PC-9 (cell line): ENCODE measurements around the gene MBNL2. TPM values are rescaled to one million over a fixed set of nuclear protein-coding genes. Genes with fewer than 3 reads are reported as not detected.

ENCODE experiments used
- BruUV-seq: library from RNA; stranded (reverse); fragments of 400-500 nt; replicated peaks from 2 replicates; lab custom pipeline; 2021; lab: Mats Ljungman, UMichigan
- CTCF ChIA-PET: fragments of 300-600 bp; sonication (Branson Sonifier 250); formaldehyde crosslinking; loops from one replicate; lab custom pipeline; 2022; ENCODE audit warnings: antibody characterized with exemption; lab: Charles Lee
- POLR2A ChIA-PET: fragments of 300-600 bp; sonication (Branson Sonifier 250); formaldehyde crosslinking; loops from one replicate; lab custom pipeline; 2022; ENCODE audit warnings: antibody characterized with exemption; ENCODE audit not compliant: unreplicated experiment; lab: Charles Lee
- DNase-seq, 2 experiments: peaks; one replicate each; pipeline versions ENCODE4 v3.0.0 to v3.0.0-alpha.2; 2015 to 2022; ENCODE audit warnings: mixed read lengths in 1 of 2
- H2AFZ ChIP-seq: fragments of 200-600 bp; sonication (generic); 2 replicates; pipeline ENCODE4 v1.8.1; 2017; ENCODE audit warnings: antibody characterized with exemption
- H3F3A ChIP-seq: fragments of 200-600 bp; sonication (generic); 2 replicates; pipeline ENCODE4 v1.8.1; 2017; ENCODE audit warnings: antibody characterized with exemption, mild to moderate bottlenecking, low read depth; ENCODE audit not compliant: insufficient read depth
- H3K27ac ChIP-seq: fragments of 200-600 bp; sonication (generic); 2 replicates; pipeline ENCODE4 v1.6.1; 2016; ENCODE audit warnings: mixed run types
- H3K27me3 ChIP-seq: fragments of 200-600 bp; sonication (generic); 2 replicates; pipeline ENCODE4 v1.6.1; 2016; ENCODE audit warnings: low read depth, mixed run types; ENCODE audit not compliant: insufficient read depth
- H3K36me3 ChIP-seq: fragments of 200-600 bp; sonication (generic); 2 replicates; pipeline ENCODE4 v1.6.1; 2016; ENCODE audit warnings: low read depth, mixed run types
- H3K4me1 ChIP-seq: fragments of 200-600 bp; sonication (generic); replicated peaks from 2 replicates; pipeline ENCODE4 v1.6.1; 2016; ENCODE audit warnings: mixed run types; ENCODE audit not compliant: insufficient read depth
- H3K4me2 ChIP-seq: fragments of 200-600 bp; sonication (generic); 2 replicates; pipeline ENCODE4 v1.6.1; 2017; ENCODE audit warnings: mixed run types
- H3K4me3 ChIP-seq: fragments of 200-600 bp; sonication (generic); 2 replicates; pipeline ENCODE4 v1.6.1; 2016; ENCODE audit warnings: mixed run types
- H3K79me2 ChIP-seq: fragments of 200-600 bp; sonication (generic); 2 replicates; pipeline ENCODE4 v1.6.1; 2017; ENCODE audit warnings: low read depth, mixed run types
- H3K9me2 ChIP-seq: fragments of 200-600 bp; sonication (generic); 2 replicates; pipeline ENCODE4 v1.8.1; 2017; ENCODE audit warnings: mild to moderate bottlenecking; ENCODE audit not compliant: insufficient read depth
- H3K9me3 ChIP-seq: fragments of 200-600 bp; sonication (generic); 2 replicates; pipeline ENCODE4 v1.8.1; 2016; ENCODE audit warnings: low read depth; ENCODE audit not compliant: insufficient read depth
- H4K20me1 ChIP-seq: fragments of 200-600 bp; sonication (generic); 2 replicates; pipeline ENCODE4 v1.8.1; 2017; ENCODE audit not compliant: insufficient read depth
- EZH2 ChIP-seq: fragments of 200-600 bp; sonication (generic); IDR thresholded peaks from 2 replicates; pipeline ENCODE4 v1.8.0; 2017; ENCODE audit warnings: antibody characterized with exemption, low read depth
- intact Hi-C: fragments of 100-400 bp; cut with micrococcal nuclease; formaldehyde crosslinking; loops from one replicate; pipeline ENCODE4 v1.10.0; 2022; ENCODE audit not compliant: unreplicated experiment
- total RNA-seq: library from RNA; stranded (reverse); gene quantifications from 2 replicates; pipeline ENCODE4 v1.2.3, GENCODE V29; 2021
- TF ChIP-seq, protein P1 (sequence below): fragments of 200-600 bp; sonication (generic); conservative IDR thresholded peaks from 2 replicates; pipeline ENCODE4 v1.6.1; 2017; ENCODE audit warnings: mixed run types, antibody characterized with exemption, mild to moderate bottlenecking, moderate library complexity

The MBNL2 gene
- total RNA-seq, 1 experiment from 2014 or later = 91.3 TPM

- ChIA-PET CTCF (no interaction called here), POLR2A (no interaction called here)
- H3K9me3 ChIP-seq = no peaks in the 10 kb centered on the region
- H3K79me2 ChIP-seq = peaks cover 97% of the 10 kb centered on the region
- peaks cover 87% of the 10 kb centered on the region for H4K20me1 ChIP-seq
- H3K4me3 ChIP-seq = no peak overlapping the region
- peaks cover 70% of the 10 kb centered on the region for H3K36me3 ChIP-seq
- peaks cover 14% of the 10 kb centered on the region; the same call in 1 of the 2 replicates for H3F3A ChIP-seq
- BruUV-seq = no TSS peak
- TF ChIP-seq, protein P1, sequence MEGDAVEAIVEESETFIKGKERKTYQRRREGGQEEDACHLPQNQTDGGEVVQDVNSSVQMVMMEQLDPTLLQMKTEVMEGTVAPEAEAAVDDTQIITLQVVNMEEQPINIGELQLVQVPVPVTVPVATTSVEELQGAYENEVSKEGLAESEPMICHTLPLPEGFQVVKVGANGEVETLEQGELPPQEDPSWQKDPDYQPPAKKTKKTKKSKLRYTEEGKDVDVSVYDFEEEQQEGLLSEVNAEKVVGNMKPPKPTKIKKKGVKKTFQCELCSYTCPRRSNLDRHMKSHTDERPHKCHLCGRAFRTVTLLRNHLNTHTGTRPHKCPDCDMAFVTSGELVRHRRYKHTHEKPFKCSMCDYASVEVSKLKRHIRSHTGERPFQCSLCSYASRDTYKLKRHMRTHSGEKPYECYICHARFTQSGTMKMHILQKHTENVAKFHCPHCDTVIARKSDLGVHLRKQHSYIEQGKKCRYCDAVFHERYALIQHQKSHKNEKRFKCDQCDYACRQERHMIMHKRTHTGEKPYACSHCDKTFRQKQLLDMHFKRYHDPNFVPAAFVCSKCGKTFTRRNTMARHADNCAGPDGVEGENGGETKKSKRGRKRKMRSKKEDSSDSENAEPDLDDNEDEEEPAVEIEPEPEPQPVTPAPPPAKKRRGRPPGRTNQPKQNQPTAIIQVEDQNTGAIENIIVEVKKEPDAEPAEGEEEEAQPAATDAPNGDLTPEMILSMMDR = no peak
- TF ChIP-seq EZH2 = no peak
- intact Hi-C loops = no loop called here
- no peak overlapping the region for H2AFZ ChIP-seq
- DNase-seq = no peak
- peaks cover 17% of the 10 kb centered on the region; the same call in 1 of the 2 replicates for H3K4me1 ChIP-seq
- H3K27ac ChIP-seq = no peak overlapping the region
- H3K4me2 ChIP-seq = no peak overlapping the region
- H3K27me3 ChIP-seq = no peaks in the 10 kb centered on the region
- no peaks in the 10 kb centered on the region for H3K9me2 ChIP-seq
These were observed 12.1 kb downstream of the MBNL2 start for GRCh38 chr13:97234236-97234635.

DNA sequence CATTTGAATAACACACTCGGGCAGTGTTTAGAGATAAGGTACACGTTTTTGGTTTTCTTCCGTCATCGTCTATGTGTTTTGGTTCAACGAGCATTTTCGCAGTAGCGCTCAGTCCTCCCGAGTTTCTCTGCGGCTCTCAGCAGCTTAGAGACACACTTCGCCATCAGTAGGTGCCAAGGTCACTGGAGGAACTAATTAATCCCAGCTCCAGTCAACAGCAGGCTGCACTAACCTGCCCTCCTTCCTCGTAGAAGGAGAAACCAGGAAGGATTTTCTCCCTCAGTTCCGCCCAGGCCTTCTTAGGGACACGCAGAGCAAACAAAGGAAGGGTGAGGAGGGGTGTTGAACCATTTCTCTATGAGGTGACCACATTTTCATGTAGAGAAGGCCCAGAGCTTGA lies 12.6 kb downstream of the MBNL2 start:
- peaks cover 9% of the 10 kb centered on the region; the same call in 1 of the 2 replicates for H3F3A ChIP-seq
- no peak for DNase-seq
- peaks cover 87% of the 10 kb centered on the region for H4K20me1 ChIP-seq
- H3K27me3 ChIP-seq = no peaks in the 10 kb centered on the region
- H3K4me1 ChIP-seq = 0 out of 2 replicates have a peak, but pooled peaks cover 13% of the 10 kb centered on the region
- H3K79me2 ChIP-seq = peaks cover 97% of the 10 kb centered on the region
- H3K9me3 ChIP-seq = no peaks in the 10 kb centered on the region
- no peak overlapping the region for H3K4me3 ChIP-seq
- BruUV-seq = no TSS peak
- intact Hi-C loops = no loop called here
- H3K27ac ChIP-seq = no peak overlapping the region
- no peaks in the 10 kb centered on the region for H3K9me2 ChIP-seq
- no peak for TF ChIP-seq EZH2
- TF ChIP-seq, protein P1 = no peak
- peaks cover 75% of the 10 kb centered on the region for H3K36me3 ChIP-seq
- H2AFZ ChIP-seq = no peak overlapping the region
- no peak overlapping the region for H3K4me2 ChIP-seq
- ChIA-PET CTCF (no interaction called here), POLR2A (no interaction called here)

- Histone ChIP-seq H3F3A (peaks cover 14% of the 10 kb centered on the region; the same call in 1 of the 2 replicates), H3K9me3 (no peaks in the 10 kb centered on the region), H3K4me1 (0 out of 2 replicates have a peak, but pooled peaks cover 9% of the 10 kb centered on the region), H2AFZ (no peak overlapping the region), H3K9me2 (no peaks in the 10 kb centered on the region), H3K36me3 (peaks cover 71% of the 10 kb centered on the region), H4K20me1 (peaks cover 87% of the 10 kb centered on the region), H3K27ac (no peak overlapping the region), H3K4me3 (no peak overlapping the region), H3K4me2 (no peak overlapping the region), H3K27me3 (no peaks in the 10 kb centered on the region), H3K79me2 (peaks cover 97% of the 10 kb centered on the region)
- TF ChIP-seq EZH2 = no peak
- POLR2A ChIA-PET = no interaction called here
- intact Hi-C loops = no loop called here
- no TSS peak for BruUV-seq
- CTCF ChIA-PET = interaction anchor here (0.8 kb wide), 1 partner anchor 98 kb away, joined by 5 read pairs; no protein-coding TSS in a partner anchor
- no peak for DNase-seq
These were observed 13.6 kb downstream of the MBNL2 start for GRCh38 chr13:97235549-97236231.
